ENCODE data around the gene SH3RF3.

GRCh38 chr2:109402180-109402579 lies 273.2 kb downstream of the SH3RF3 start:
- TF ChIP-seq CTCF (IDR thresholded peaks at IDR 0.05) (no peak), EZH2 (IDR thresholded peaks at IDR 0.05) (no peak)
